HCT116 (cell line): ENCODE data around the gene SEC31B. TPM values are rescaled to one million over a fixed set of nuclear protein-coding genes. Genes with fewer than 3 reads are reported as not detected.

Experiments
- ATAC-seq: fragments of 200-7000 bp; cut with Tn5 transposase; 2 replicates; pipeline ENCODE4 v1.9.1; 2020; ENCODE audit warnings: mild to moderate bottlenecking, moderate library complexity
- BruUV-seq: library from RNA; stranded (reverse); fragments of 400-500 nt; replicated peaks from 2 replicates; lab custom pipeline; 2021; lab: Mats Ljungman, UMichigan
- CTCF ChIA-PET: fragments of 300-600 bp; sonication (Branson Sonifier 250); formaldehyde crosslinking; loops from one replicate; lab custom pipeline; 2021; ENCODE audit warnings: antibody characterized with exemption; lab: Charles Lee
- POLR2A ChIA-PET: fragments of 300-600, 350-600 bp; sonication (Branson Sonifier 250); formaldehyde crosslinking; loops from one replicate; lab custom pipeline; 2021; ENCODE audit warnings: antibody characterized with exemption; lab: Charles Lee
- RAD21 ChIA-PET, 2 experiments: fragments of 300-600 bp; sonication (Branson Sonifier 250); formaldehyde crosslinking; loops; one replicate each; lab custom pipeline; 2023; ENCODE audit warnings: low total read pairs in 2 of 2; ENCODE audit not compliant: uncharacterized antibody in 2 of 2, unreplicated experiment in 2 of 2, low non-redundant PET in 1 of 2; lab: Charles Lee
- DNase-seq: peaks from one replicate; pipeline ENCODE4 v3.0.0-alpha.2; 2010; ENCODE audit warnings: low read depth, low spot score
- H2AFZ ChIP-seq: fragments of 200-600 bp; shearing (Covaris generic), sonication (generic); 2 replicates; pipeline ENCODE4 v1.6.1; 2017; ENCODE audit warnings: low read depth, mixed run types, mixed read lengths, antibody characterized with exemption, low read length; ENCODE audit not compliant: poor library complexity, severe bottlenecking
- H3K27ac ChIP-seq: 2 replicates; pipeline ENCODE4 v1.5.1; 2012; ENCODE audit warnings: low read depth, low read length
- H3K27me3 ChIP-seq: fragments of 200-600 bp; sonication (generic); 2 replicates; pipeline ENCODE4 v1.6.1; 2016; ENCODE audit warnings: mixed run types, low read length, mixed read lengths; ENCODE audit not compliant: insufficient read depth
- H3K36me3 ChIP-seq, 2 experiments: fragments of 200-500 bp in 1 of 2; fragments of 200-600 bp in 1 of 2; sonication (Bioruptor generic) in 1 of 2; sonication (generic) in 1 of 2; 2 replicates each; pipeline versions ENCODE4 v1.5.1 to v1.6.1; 2014 to 2016; ENCODE audit warnings: low read length in 2 of 2, inconsistent platforms in 1 of 2, mixed read lengths in 1 of 2, mixed run types in 1 of 2; ENCODE audit not compliant: insufficient read depth in 2 of 2, control insufficient read depth in 1 of 2
- H3K4me1 ChIP-seq, 2 experiments: fragments of 200-600 bp in 1 of 2; sonication (generic) in 1 of 2; 2 replicates each; pipeline versions ENCODE4 v1.5.1 to v1.6.1; 2012 to 2017; ENCODE audit warnings: low read length in 2 of 2, inconsistent platforms in 1 of 2, mild to moderate bottlenecking in 1 of 2, mixed read lengths in 1 of 2, mixed run types in 1 of 2, moderate library complexity in 1 of 2; ENCODE audit not compliant: insufficient read depth in 2 of 2, control insufficient read depth in 1 of 2
- H3K4me2 ChIP-seq: fragments of 200-600 bp; sonication (generic); 2 replicates; pipeline ENCODE4 v1.6.1; 2017; ENCODE audit warnings: mixed run types, low read length, mixed read lengths
- H3K4me3 ChIP-seq, 2 experiments: fragments of 200-600 bp in 1 of 2; sonication (generic) in 1 of 2; replicated peaks in 1 of 2; 2 replicates each; pipeline ENCODE4 v1.5.1; 2011 to 2016; ENCODE audit warnings: low read length in 2 of 2, control low read depth in 1 of 2, low read depth in 1 of 2, mild to moderate bottlenecking in 1 of 2, mixed read lengths in 1 of 2, mixed run types in 1 of 2
- H3K79me2 ChIP-seq: fragments of 200-600 bp; sonication (generic); 2 replicates; pipeline ENCODE4 v1.6.1; 2017; ENCODE audit warnings: mild to moderate bottlenecking, mixed run types, low read length, moderate library complexity, mixed read lengths; ENCODE audit not compliant: insufficient read depth
- H3K9ac ChIP-seq: fragments of 200-600 bp; sonication (generic); 2 replicates; pipeline ENCODE4 v1.6.1; 2016; ENCODE audit warnings: low read length, mixed read lengths
- H3K9me2 ChIP-seq: fragments of 200-600 bp; sonication (generic), shearing (Covaris generic); 2 replicates; pipeline ENCODE4 v1.6.1; 2017; ENCODE audit warnings: mixed run types, mild to moderate bottlenecking, moderate library complexity; ENCODE audit not compliant: insufficient read depth
- H3K9me3 ChIP-seq, 2 experiments: fragments of 200-500 bp in 1 of 2; fragments of 200-600 bp in 1 of 2; sonication (Bioruptor generic) in 1 of 2; sonication (generic) in 1 of 2; 2 replicates each; pipeline ENCODE4 v1.6.1; 2014 to 2017; ENCODE audit warnings: low read length in 2 of 2, mixed read lengths in 2 of 2, inconsistent platforms in 1 of 2, low read depth in 1 of 2, mild to moderate bottlenecking in 1 of 2, mixed run types in 1 of 2, moderate library complexity in 1 of 2; ENCODE audit not compliant: control insufficient read depth in 1 of 2, insufficient read depth in 1 of 2
- H4K20me1 ChIP-seq: fragments of 200-600 bp; sonication (generic), shearing (Covaris generic); 2 replicates; pipeline ENCODE4 v1.6.1; 2017; ENCODE audit warnings: mixed run types, mild to moderate bottlenecking, moderate library complexity; ENCODE audit not compliant: insufficient read depth
- ATF3 ChIP-seq: IDR thresholded peaks from 2 replicates; pipeline ENCODE4 v1.6.1; 2012
- EGR1 ChIP-seq: IDR thresholded peaks from 2 replicates; pipeline ENCODE4 v1.6.1; 2012; ENCODE audit warnings: low read depth
- REST ChIP-seq: IDR thresholded peaks from 2 replicates; pipeline ENCODE4 v1.6.1; 2012; ENCODE audit warnings: low read depth
- SIN3A ChIP-seq: IDR thresholded peaks from 2 replicates; pipeline ENCODE4 v1.6.1; 2012; ENCODE audit warnings: low read depth
- ZBTB33 ChIP-seq: IDR thresholded peaks from 2 replicates; pipeline ENCODE4 v1.6.1; 2011; ENCODE audit warnings: mild to moderate bottlenecking, low read length, moderate library complexity; ENCODE audit not compliant: insufficient replicate concordance; ENCODE audit errors: extremely low read depth
- intact Hi-C: fragments of 100-400 bp; cut with micrococcal nuclease; formaldehyde crosslinking; loops from 2 replicates; pipeline ENCODE4 v1.10.0; 2022
- total RNA-seq: library from RNA; stranded (reverse); gene quantifications from one replicate; pipeline ENCODE4 v1.2.1, GENCODE V29; 2021; ENCODE audit not compliant: unreplicated experiment

SEC31B gene
- total RNA-seq, 1 experiment from 2014 or later: 30.9 TPM

GRCh38 chr10:100560248-100560647, 40.6 kb upstream of the SEC31B start:
- H2AFZ ChIP-seq: no peak overlapping the region
- H3K9me2 ChIP-seq: no peaks in the 10 kb centered on the region
- POLR2A ChIA-PET: no interaction called here
- H3K79me2 ChIP-seq: no peaks in the 10 kb centered on the region
- H3K27ac ChIP-seq: no peak overlapping the region
- no peak for DNase-seq
- BruUV-seq: no TSS peak
- no peaks in the 10 kb centered on the region for H4K20me1 ChIP-seq
- TF ChIP-seq SIN3A (no peak), ZBTB33 (no peak), EGR1 (no peak)
- no peak overlapping the region for H3K9ac ChIP-seq
- H3K36me3 ChIP-seq: peaks cover 0 to 7% of the 10 kb centered on the region in 2 experiments; a peak in 1 of 4 replicates
- RAD21 ChIA-PET: interaction anchor here (3.8 to 4.0 kb wide), 2 partner anchors 318 to 319 kb away, joined by 22 to 36 read pairs; no protein-coding TSS in a partner anchor
- intact Hi-C loops: loop anchor here (5.0 kb wide), 1 partner anchor 167 kb away; no protein-coding TSS in a partner anchor
- no peaks in the 10 kb centered on the region for H3K9me3 ChIP-seq
- CTCF ChIA-PET: interaction anchor here (0.7 to 10.7 kb wide), 7 partner anchors 9 to 374 kb away, joined by 3 to 182 read pairs (median 13); partner anchors contain the start of gene HIF1AN
- H3K4me2 ChIP-seq: no peak overlapping the region
- no peak for ATAC-seq
- no peaks in the 10 kb centered on the region for H3K27me3 ChIP-seq
- H3K4me3 ChIP-seq: no peak overlapping the region
- H3K4me1 ChIP-seq: peaks cover 0 to 10% of the 10 kb centered on the region in 2 experiments; a peak in 2 of 4 replicates

- BruUV-seq: no TSS peak
- POLR2A ChIA-PET: no interaction called here
Measured at GRCh38 chr10:100554902-100555301, 35.2 kb upstream of the SEC31B start.

More at GRCh38 chr10:100554902-100555301, 35.2 kb upstream of the SEC31B start:
- H3K4me2 ChIP-seq: no peak overlapping the region
- no peaks in the 10 kb centered on the region for H4K20me1 ChIP-seq
- intact Hi-C loops: no loop called here
- H3K4me1 ChIP-seq: no peaks in the 10 kb centered on the region
- H3K79me2 ChIP-seq: no peaks in the 10 kb centered on the region
- RAD21 ChIA-PET: no interaction called here
- no peak overlapping the region for H3K9ac ChIP-seq
- no peak for ATAC-seq
- TF ChIP-seq ATF3 (no peak), REST (no peak)
- no peaks in the 10 kb centered on the region for H3K9me3 ChIP-seq
- CTCF ChIA-PET: interaction anchor here (0.8 to 1.3 kb wide), 3 partner anchors 19 to 324 kb away, joined by 3 read pairs; partner anchors contain the start of gene HIF1AN
- H3K9me2 ChIP-seq: no peaks in the 10 kb centered on the region
- no peak overlapping the region for H3K4me3 ChIP-seq
- no peak overlapping the region for H2AFZ ChIP-seq
- H3K27ac ChIP-seq: no peak overlapping the region
- H3K27me3 ChIP-seq: no peaks in the 10 kb centered on the region
- H3K36me3 ChIP-seq: peaks cover 15 to 17% of the 10 kb centered on the region in 2 experiments
- no peak for DNase-seq
